GM12891 (cell line): Measurements from ENCODE around the gene ALDOA.

ENCODE experiments used
- POLR2A ChIP-seq: IDR thresholded peaks from 2 replicates; pipeline ENCODE4 v1.6.1; 2011; ENCODE audit warnings: low read depth, low read length, control low read depth
- POLR2AphosphoS5 ChIP-seq: IDR thresholded peaks from 2 replicates; pipeline ENCODE4 v1.6.1; 2011; ENCODE audit warnings: low read depth, low read length, control low read depth
- POU2F2 ChIP-seq: IDR thresholded peaks from 2 replicates; pipeline ENCODE4 v1.6.1; 2011; ENCODE audit warnings: low read depth, mild to moderate bottlenecking, control low read depth, low read length, moderate library complexity
- SPI1 ChIP-seq: IDR thresholded peaks from 2 replicates; pipeline ENCODE4 v1.6.1; 2011; ENCODE audit warnings: low read depth, low read length, control low read depth
- TAF1 ChIP-seq: IDR thresholded peaks from 2 replicates; pipeline ENCODE4 v1.6.1; 2011; ENCODE audit warnings: low read depth, low read length, control low read depth

DNA sequence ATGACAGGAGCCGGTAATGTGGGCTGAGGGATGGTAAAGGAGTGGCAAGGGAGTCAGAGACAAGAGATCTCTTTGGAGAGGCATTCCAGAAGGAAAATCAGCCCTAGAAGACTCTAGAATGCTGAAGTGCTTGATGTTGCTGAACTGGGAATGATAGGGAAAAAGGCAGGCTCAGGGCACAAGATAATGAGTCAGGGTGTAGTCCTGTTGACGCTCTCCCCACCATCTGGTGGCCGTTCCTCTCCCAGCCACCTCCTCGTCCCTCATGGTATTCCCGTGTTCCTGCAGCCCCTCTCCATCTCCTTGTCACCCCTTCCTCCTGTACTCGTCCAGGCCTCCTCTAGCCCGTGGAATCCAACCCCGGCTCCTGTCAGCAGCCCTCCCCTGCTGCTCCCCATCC, 11.1 kb upstream of the ALDOA start:
- TF ChIP-seq SPI1, result no peak
- TF ChIP-seq POLR2AphosphoS5, result no peak
- TF ChIP-seq POLR2A, result no peak
- TF ChIP-seq TAF1, result no peak
- TF ChIP-seq POU2F2, result no peak
